Activated naive CD4-positive, alpha-beta T cell treated with anti-CD3 and anti-CD28 coated beads for 36 hours (primary cell): ENCODE results near the gene SLC2A8. TPM values are rescaled to one million over a fixed set of nuclear protein-coding genes. Genes with fewer than 3 reads are reported as not detected.

Source experiments
- CTCF ChIA-PET: fragments of 350-600 bp; sonication (Branson Sonifier 250); formaldehyde crosslinking; loops from one replicate; lab custom pipeline; 2021; ENCODE audit warnings: antibody characterized with exemption; lab: Charles Lee
- DNase-seq: peaks from one replicate; pipeline ENCODE4 v3.0.0-alpha.2; 2020
- H3K27ac Mint-ChIP-seq: one replicate; pipeline ENCODE4 v1.8.0; 2021; ENCODE audit warnings: mild to moderate bottlenecking, mixed read lengths
- H3K27me3 Mint-ChIP-seq: one replicate; pipeline ENCODE4 v1.8.0; 2021; ENCODE audit warnings: low read depth, mixed read lengths
- H3K36me3 Mint-ChIP-seq: one replicate; pipeline ENCODE4 v1.8.0; 2021; ENCODE audit warnings: low read depth, mixed read lengths
- H3K4me1 Mint-ChIP-seq: one replicate; pipeline ENCODE4 v1.8.0; 2021; ENCODE audit warnings: low read depth, mixed read lengths
- H3K4me3 Mint-ChIP-seq: one replicate; pipeline ENCODE4 v1.8.0; 2021; ENCODE audit warnings: mild to moderate bottlenecking, moderate library complexity, mixed read lengths
- H3K9me3 Mint-ChIP-seq: one replicate; pipeline ENCODE4 v1.8.0; 2021; ENCODE audit warnings: mixed read lengths
- intact Hi-C: fragments of 100-400 bp; cut with micrococcal nuclease; formaldehyde crosslinking; loops from one replicate; pipeline ENCODE4 v1.15.1; 2023
- total RNA-seq, 2 experiments: library from RNA; stranded (reverse); gene quantifications; one replicate each; pipeline ENCODE4 v1.2.3, GENCODE V29; 2021

The SLC2A8 gene
- total RNA-seq, 2 experiments from 2014 or later: 3.4 TPM

GRCh38 chr9:127361561-127361960 lies 35.4 kb upstream of the SLC2A8 start:
- Mint-ChIP-seq H3K27me3 (peaks cover 13% of the 10 kb centered on the region), H3K4me1 (no peaks in the 10 kb centered on the region), H3K4me3 (no peak overlapping the region), H3K9me3 (no peaks in the 10 kb centered on the region), H3K27ac (no peak overlapping the region), H3K36me3 (no peaks in the 10 kb centered on the region)
- CTCF ChIA-PET: no interaction called here
- intact Hi-C loops: loop anchor here (5.0 kb wide), 1 partner anchor 36 kb away; the partner anchor contains the start of gene SLC2A8
- DNase-seq: no peak

GRCh38 chr9:127362829-127363228 lies 34.1 kb upstream of the SLC2A8 start:
- peaks cover 19% of the 10 kb centered on the region for H3K27me3 Mint-ChIP-seq
- CTCF ChIA-PET: no interaction called here
- no peak overlapping the region for H3K27ac Mint-ChIP-seq
- no peak for DNase-seq
- no peaks in the 10 kb centered on the region for H3K9me3 Mint-ChIP-seq
- no peaks in the 10 kb centered on the region for H3K36me3 Mint-ChIP-seq
- intact Hi-C loops: loop anchor here (5.0 kb wide), 1 partner anchor 34 kb away; the partner anchor contains the start of gene SLC2A8
- H3K4me1 Mint-ChIP-seq: no peaks in the 10 kb centered on the region
- H3K4me3 Mint-ChIP-seq: no peak overlapping the region

GRCh38 chr9:127365461-127365860 lies 31.5 kb upstream of the SLC2A8 start:
- H3K27ac Mint-ChIP-seq: no peak overlapping the region
- intact Hi-C loops: no loop called here
- H3K4me1 Mint-ChIP-seq: no peaks in the 10 kb centered on the region
- H3K4me3 Mint-ChIP-seq: no peak overlapping the region
- H3K36me3 Mint-ChIP-seq: no peaks in the 10 kb centered on the region
- peaks cover 35% of the 10 kb centered on the region for H3K27me3 Mint-ChIP-seq
- DNase-seq: no peak
- no peaks in the 10 kb centered on the region for H3K9me3 Mint-ChIP-seq
- CTCF ChIA-PET: no interaction called here

GRCh38 chr9:127366594-127366993 lies 30.4 kb upstream of the SLC2A8 start:
- Mint-ChIP-seq H3K27ac (no peak overlapping the region), H3K9me3 (no peaks in the 10 kb centered on the region), H3K4me3 (no peak overlapping the region), H3K4me1 (no peaks in the 10 kb centered on the region), H3K36me3 (no peaks in the 10 kb centered on the region), H3K27me3 (peaks cover 44% of the 10 kb centered on the region)
- intact Hi-C loops: no loop called here
- CTCF ChIA-PET: no interaction called here
- DNase-seq: no peak

- Mint-ChIP-seq H3K9me3 (no peaks in the 10 kb centered on the region), H3K27ac (no peak overlapping the region), H3K36me3 (no peaks in the 10 kb centered on the region), H3K4me1 (no peaks in the 10 kb centered on the region), H3K27me3 (peaks cover 56% of the 10 kb centered on the region), H3K4me3 (no peak overlapping the region)
- intact Hi-C loops: no loop called here
- DNase-seq: no peak
- CTCF ChIA-PET: interaction anchor here (0.6 kb wide), 2 partner anchors 30 to 117 kb away, joined by 3 to 7 read pairs; no protein-coding TSS in a partner anchor
Measured at GRCh38 chr9:127368852-127369402, 28.0 kb upstream of the SLC2A8 start.

- no peak overlapping the region for H3K4me3 Mint-ChIP-seq
- H3K27ac Mint-ChIP-seq: no peak overlapping the region
- peaks cover 59% of the 10 kb centered on the region for H3K27me3 Mint-ChIP-seq
- no peaks in the 10 kb centered on the region for H3K9me3 Mint-ChIP-seq
- no peaks in the 10 kb centered on the region for H3K36me3 Mint-ChIP-seq
- no peak for DNase-seq
- intact Hi-C loops: no loop called here
- no peaks in the 10 kb centered on the region for H3K4me1 Mint-ChIP-seq
- CTCF ChIA-PET: interaction anchor here (0.6 kb wide), 2 partner anchors 30 to 117 kb away, joined by 3 to 7 read pairs; no protein-coding TSS in a partner anchor
Measured at GRCh38 chr9:127369428-127369827, 27.5 kb upstream of the SLC2A8 start.

GRCh38 chr9:127370147-127370579 lies 26.8 kb upstream of the SLC2A8 start:
- Mint-ChIP-seq H3K9me3 (no peaks in the 10 kb centered on the region), H3K4me1 (no peaks in the 10 kb centered on the region), H3K27me3 (peaks cover 64% of the 10 kb centered on the region), H3K27ac (no peak overlapping the region), H3K4me3 (no peak overlapping the region), H3K36me3 (no peaks in the 10 kb centered on the region)
- intact Hi-C loops: no loop called here
- CTCF ChIA-PET: no interaction called here
- DNase-seq: no peak

- Mint-ChIP-seq H3K27ac (no peak overlapping the region), H3K9me3 (no peaks in the 10 kb centered on the region), H3K27me3 (peaks cover 70% of the 10 kb centered on the region), H3K36me3 (no peaks in the 10 kb centered on the region), H3K4me1 (no peaks in the 10 kb centered on the region), H3K4me3 (no peak overlapping the region)
- intact Hi-C loops: no loop called here
- no peak for DNase-seq
- CTCF ChIA-PET: no interaction called here
Measured at GRCh38 chr9:127370672-127371648, 26.0 kb upstream of the SLC2A8 start.

GRCh38 chr9:127380479-127380878 lies 16.5 kb upstream of the SLC2A8 start:
- no peak overlapping the region for H3K27ac Mint-ChIP-seq
- no peak for DNase-seq
- CTCF ChIA-PET: no interaction called here
- intact Hi-C loops: no loop called here
- no peak overlapping the region for H3K4me3 Mint-ChIP-seq
- H3K4me1 Mint-ChIP-seq: no peaks in the 10 kb centered on the region
- peaks cover 54% of the 10 kb centered on the region for H3K27me3 Mint-ChIP-seq
- H3K36me3 Mint-ChIP-seq: no peaks in the 10 kb centered on the region
- peaks cover 9% of the 10 kb centered on the region for H3K9me3 Mint-ChIP-seq

- intact Hi-C loops: no loop called here
- no peak overlapping the region for H3K27ac Mint-ChIP-seq
- H3K36me3 Mint-ChIP-seq: no peaks in the 10 kb centered on the region
- H3K9me3 Mint-ChIP-seq: peaks cover 9% of the 10 kb centered on the region
- no peak overlapping the region for H3K4me3 Mint-ChIP-seq
- CTCF ChIA-PET: no interaction called here
- H3K27me3 Mint-ChIP-seq: peaks cover 61% of the 10 kb centered on the region
- H3K4me1 Mint-ChIP-seq: peaks cover 8% of the 10 kb centered on the region
- DNase-seq: no peak
Measured at GRCh38 chr9:127382541-127382940, 14.4 kb upstream of the SLC2A8 start.

GRCh38 chr9:127384016-127384730 lies 12.8 kb upstream of the SLC2A8 start:
- CTCF ChIA-PET: no interaction called here
- H3K36me3 Mint-ChIP-seq: no peaks in the 10 kb centered on the region
- no peak overlapping the region for H3K4me3 Mint-ChIP-seq
- H3K27ac Mint-ChIP-seq: no peak overlapping the region
- peaks cover 23% of the 10 kb centered on the region for H3K4me1 Mint-ChIP-seq
- intact Hi-C loops: no loop called here
- H3K27me3 Mint-ChIP-seq: peaks cover 65% of the 10 kb centered on the region
- DNase-seq: no peak
- H3K9me3 Mint-ChIP-seq: peaks cover 6% of the 10 kb centered on the region

- intact Hi-C loops: loop anchor here (5.0 kb wide), 1 partner anchor 663 kb away; no protein-coding TSS in a partner anchor
- DNase-seq: no peak
- H3K27ac Mint-ChIP-seq: no peak overlapping the region
- H3K9me3 Mint-ChIP-seq: peaks cover 3% of the 10 kb centered on the region
- peaks cover 27% of the 10 kb centered on the region for H3K4me1 Mint-ChIP-seq
- no peak overlapping the region for H3K4me3 Mint-ChIP-seq
- CTCF ChIA-PET: no interaction called here
- H3K27me3 Mint-ChIP-seq: peaks cover 62% of the 10 kb centered on the region
- no peaks in the 10 kb centered on the region for H3K36me3 Mint-ChIP-seq
Measured at GRCh38 chr9:127384901-127385300, 12.1 kb upstream of the SLC2A8 start.
